NCI-H2196 (cell line): ENCODE measurements around the gene HILPDA.

Experiments
- DNase-seq: peaks from one replicate; lab custom pipeline; 2025; ENCODE audit not compliant: unreplicated experiment; lab: John Stamatoyannopoulos, UW

The HILPDA gene

DNA sequence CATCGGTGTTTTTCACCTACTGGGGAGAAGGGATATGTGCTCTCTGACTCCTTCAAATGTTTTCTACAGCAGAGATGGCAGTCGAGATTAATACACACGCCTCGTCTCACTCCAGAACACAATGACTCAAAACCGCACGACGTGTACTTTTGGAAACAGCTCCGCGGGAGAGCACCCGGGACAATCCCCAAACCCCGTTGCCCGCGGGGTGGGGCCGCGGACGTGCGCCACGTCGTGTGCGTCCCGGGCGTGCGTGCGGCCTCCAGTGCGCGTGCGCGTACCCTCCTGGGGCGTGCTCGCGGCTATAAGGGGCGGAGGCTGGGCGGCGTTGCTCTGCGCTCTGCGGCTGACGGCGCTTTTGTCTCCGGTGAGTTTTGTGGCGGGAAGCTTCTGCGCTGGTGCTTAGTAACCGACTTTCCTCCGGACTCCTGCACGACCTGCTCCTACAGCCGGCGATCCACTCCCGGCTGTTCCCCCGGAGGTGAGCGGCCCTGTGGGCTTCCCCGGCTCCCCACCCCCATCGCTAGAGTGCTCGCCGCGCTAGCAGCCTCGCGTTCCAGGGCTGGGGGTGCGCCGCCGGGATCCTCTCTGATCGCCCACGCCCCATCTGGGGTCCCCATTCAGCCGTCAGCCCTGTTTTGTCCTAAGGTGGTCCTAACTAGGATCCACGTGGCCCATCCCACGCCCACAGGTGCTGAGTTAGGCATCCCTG is at the start of gene HILPDA:
HILPDA (plus strand) TSS at position 336 of the 712 bp plus-strand sequence. CDS start 1,391 bp downstream, outside the sequence.
- peak; percentile 92 for DNase-seq

DNA sequence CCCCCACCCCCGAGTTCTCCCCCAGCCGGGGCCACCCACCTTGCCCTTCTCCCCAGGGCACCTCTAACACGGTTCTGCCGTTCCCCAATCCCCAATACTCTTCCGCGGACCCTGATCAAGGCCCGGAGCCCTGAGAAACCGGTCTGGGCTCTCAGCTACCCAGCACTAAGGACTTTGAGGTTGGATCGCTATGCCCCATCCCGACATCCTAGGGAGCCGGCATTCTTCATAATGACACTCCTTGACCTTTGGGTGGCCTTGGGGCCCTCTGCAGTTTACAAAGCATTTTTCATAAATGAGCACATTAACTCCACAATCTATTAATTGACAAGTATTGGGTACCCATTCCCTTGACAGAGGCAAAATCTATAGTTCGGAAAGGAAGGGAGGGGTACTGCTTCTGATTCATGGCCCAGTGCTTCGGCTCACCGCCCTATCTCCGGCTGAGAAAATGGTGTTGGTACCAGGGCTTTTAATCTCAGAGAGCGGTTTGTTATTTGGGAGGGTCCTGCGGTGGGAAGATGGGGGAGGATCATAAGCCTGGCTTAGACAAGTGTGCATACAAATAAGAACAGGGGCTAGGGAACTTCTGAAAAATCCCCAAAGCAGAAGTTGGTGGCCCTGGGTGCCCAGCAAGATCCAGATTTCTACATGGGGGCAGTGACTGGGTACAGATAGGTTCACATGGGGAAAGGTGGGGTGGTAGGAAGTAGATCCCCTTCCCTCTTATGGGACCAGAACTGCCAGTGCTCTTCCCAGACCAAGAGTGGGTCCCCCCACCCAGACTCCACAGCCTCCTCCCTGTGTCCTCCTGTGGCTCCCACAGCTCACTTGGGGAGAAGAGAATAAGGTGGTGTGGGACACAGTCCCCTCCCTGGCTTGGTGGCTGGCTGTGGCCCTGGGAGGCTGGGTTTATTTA is 49.1 kb upstream of the HILPDA start:
- no peak for DNase-seq

GRCh38 chr7:128407233-128407589 is 48.5 kb upstream of the HILPDA start:
- no peak for DNase-seq

DNA sequence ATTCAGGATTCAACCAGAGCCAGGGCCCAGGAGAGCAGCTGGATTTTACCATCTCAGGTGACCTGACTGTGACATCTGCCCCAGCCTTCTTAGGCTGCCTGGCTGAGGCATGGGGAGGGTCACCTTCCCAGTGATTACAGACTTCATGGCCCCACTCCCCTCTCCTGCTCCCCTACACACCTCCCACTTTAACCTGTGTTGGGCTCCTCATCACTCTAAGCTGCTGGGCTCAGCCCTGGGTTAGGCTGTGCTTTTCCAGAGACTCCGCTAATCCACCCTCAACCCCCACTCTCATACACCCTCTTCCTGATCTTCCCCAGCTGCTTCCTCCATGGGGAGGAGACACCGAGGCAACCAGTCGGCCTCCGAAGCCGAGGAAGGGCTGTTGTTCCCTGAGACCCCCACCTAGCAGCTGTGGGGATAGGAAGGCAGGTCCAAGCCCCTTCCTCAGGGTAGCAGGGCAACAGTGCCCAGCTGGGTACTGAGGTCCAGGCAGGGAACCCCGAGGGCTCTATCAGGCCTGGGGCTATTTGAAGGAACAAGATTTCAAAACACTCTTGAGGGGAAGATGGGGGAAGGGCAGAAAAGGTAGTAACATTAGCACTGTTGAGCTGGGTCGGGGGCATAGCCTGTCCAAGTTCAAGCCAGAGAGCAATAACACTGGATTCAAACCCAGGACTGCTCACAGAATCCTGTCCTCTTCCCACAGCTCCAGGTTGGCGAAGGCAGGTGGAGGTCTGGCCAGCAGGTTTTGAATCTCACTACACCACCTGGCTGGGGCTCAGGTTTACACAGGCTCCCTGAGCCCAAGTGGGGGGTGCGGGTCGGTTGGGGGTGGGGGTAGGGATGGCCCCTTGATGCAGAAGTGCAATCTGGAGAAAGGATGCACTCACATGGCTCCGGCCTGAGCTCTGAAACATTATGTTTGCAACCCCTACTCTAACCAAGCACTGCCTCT is 47.6 kb upstream of the HILPDA start:
- no peak for DNase-seq

DNA sequence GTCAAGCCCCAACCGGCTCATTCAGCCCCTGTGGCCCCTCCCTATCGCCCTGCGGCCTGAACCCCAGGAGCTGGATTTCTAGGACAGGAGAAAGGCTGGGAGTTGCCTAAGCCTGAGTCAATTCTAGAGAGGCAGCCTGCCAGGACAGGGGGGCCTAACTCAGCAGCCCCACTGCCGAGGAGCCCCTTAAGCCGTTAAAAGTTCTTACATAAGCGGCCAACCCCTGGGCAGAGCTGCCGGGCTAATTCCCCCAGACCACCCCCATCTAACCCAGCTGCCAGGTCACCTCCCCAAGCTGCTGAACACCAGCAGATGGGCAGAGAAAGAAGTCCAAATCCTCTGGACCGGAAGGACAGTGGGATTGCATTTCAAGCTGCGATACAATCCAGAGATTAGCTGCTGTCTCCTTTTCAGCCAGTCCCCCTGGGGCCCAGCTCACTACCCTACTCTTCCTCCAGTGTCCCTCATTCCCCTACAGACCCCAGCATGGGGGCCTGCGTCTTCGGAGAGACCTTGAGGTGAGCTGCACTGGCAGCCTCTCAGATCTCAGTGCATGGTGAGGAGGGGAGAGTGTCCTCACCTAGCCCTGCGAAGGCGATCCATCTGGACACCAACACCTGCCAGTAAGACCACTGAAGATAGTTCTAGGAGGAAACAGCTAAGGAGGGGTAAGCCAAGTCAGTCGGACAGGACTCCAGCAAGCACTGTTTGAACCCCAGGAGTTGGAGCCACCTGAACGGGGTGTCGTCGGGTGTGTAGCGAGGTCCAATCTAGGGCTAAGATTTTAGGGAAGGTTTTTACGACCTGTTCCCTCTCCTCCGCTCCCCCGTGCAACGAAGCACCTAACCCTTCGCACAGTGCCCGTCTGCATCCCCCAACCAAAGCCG is 46.7 kb upstream of the HILPDA start:
- no peak for DNase-seq

DNA sequence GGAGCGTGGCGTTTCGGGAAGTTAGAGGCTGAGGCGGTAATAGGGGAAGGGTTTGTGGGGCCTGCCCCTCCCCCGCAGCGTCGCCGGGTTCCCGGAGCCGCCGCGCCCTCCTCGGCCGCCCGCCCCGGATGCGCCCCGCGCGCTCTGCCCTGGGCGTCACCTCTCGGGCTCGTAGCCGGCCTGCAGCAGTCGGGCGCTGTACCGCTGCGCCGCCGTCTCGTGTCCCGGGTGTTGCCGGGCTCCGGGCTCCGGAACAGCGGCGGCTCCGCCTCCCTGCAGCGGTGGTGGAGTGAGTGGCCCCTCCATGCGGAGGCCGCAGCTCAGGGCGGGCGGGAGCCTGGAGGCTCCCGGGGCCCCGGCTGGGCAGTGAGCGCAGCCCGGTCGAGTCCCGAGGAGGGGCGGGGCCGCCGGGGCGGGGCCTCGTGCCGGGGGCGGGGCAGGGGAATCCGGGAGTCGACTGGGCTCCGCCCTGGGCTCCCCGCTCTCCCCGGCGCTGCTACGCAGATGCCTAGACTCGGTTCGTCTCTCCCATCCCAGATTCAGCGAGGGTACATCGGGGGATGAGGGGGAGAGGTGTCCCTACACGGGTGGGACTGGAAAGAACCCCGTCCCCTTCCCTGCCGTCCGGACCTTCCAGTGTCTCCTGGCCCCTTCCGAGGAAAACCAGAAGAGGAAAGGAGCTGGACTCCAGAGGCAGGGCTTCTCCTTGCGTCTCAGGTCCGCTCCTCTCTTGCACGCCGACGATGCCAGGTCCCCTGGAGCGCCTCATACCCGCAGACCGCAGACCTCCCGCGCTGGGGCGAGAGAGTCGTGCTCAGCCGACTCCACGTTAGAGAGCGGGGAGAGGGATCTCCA is 45.9 kb upstream of the HILPDA start, which contains the start of gene IMPDH1:
IMPDH1 (minus strand) TSS at position 387 of the 855 bp plus-strand sequence; CDS start at position 306, 81 bp downstream.
- DNase-seq = peak; percentile 67

- peak; percentile 47 for DNase-seq
These were observed 45.3 kb upstream of the HILPDA start for GRCh38 chr7:128410451-128410753.

DNA sequence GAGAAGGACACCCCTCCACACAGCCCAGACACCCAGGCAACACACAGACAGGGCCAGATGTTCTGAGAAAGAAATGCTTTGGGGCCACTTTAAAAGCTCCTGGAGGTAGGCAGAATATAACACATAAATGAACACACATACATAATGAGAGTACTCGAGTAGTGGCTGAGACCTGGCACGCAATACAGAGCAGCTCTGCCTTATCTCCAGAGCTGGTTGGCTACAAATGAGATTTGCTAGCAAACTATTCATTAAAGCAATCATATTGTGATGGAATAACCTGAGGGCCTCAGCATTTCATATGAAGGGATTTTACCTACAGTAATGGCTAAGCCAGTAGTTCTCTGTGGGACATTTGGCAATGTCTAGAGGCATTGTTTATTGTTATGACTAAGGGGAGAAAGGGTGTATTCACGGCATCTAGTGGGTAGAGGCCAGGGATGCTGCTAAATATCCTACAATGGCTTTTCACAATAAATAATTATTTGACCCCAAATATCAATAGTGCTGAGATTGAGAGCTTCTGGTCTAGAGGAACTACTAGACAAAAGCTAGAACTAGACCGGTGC is 40.4 kb upstream of the HILPDA start:
- no peak for DNase-seq

- no peak for DNase-seq
These were observed 38.6 kb upstream of the HILPDA start for GRCh38 chr7:128417071-128417470.

DNA sequence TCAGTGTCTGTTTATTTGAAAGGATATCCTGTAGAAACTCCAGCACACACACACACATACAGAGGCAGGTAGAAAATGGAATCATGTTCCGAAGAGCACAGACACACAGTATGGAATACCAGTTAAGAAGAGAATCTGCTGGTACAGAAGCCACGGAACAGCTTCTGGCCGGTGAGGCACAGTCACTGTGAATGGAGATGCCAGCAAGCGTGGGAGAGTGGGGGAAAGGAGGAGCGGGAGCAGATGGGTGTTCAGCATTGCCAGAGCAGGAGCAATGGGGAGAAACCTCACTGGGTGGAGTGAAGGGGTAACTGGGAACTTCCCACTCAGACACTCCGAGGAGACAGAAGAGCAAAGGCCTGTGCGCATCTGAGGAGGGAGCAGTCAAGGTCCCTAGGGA is 36.4 kb upstream of the HILPDA start:
- no peak for DNase-seq

GRCh38 chr7:128420773-128421172 is 34.9 kb upstream of the HILPDA start:
- no peak for DNase-seq

GRCh38 chr7:128421384-128421783 is 34.3 kb upstream of the HILPDA start:
- DNase-seq = no peak

DNA sequence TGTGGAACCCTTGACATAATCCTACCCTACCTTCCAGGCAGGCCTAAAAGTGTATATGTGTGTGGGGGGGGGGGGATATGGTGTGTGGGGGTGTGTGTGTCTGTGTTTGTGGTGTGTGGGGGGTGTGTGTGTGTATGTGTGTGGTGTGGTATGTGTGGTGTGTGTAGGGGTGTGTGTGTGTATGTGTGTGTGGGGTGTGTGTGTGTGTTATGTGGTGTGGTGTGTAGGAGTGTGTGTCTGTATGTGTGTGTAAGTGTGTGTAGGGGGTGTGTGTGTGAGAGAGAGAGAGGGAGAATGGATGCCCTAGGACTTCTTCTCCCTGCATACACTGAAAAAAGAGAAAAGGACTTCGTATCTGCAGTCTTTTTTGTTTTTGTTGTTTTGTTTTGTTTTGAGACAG is 33.6 kb upstream of the HILPDA start:
- no peak for DNase-seq

GRCh38 chr7:128422842-128423241 is 32.8 kb upstream of the HILPDA start:
- no peak for DNase-seq

GRCh38 chr7:128424686-128425275 is 30.9 kb upstream of the HILPDA start:
- no peak for DNase-seq

DNA sequence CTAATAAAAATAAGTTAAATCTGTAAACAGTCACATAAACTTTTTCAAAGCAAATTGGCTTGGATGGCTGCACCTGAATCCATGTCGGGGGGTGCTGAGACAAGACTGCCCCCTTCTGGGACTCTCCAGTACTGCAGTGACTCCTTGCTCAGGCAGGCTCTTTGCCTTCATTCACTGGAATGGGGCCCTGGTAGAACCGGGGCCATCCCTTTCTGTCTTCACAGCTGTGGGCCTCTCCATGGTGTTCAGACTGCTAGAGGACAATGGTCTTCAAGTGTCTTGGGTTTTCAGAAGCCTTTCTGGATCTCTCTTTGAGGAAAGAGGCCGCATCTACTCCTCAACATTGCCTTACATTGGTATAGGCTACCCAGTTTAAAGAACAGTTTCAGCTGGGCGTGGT is 29.8 kb upstream of the HILPDA start:
- peak; percentile 53 for DNase-seq

GRCh38 chr7:128427289-128427891 is 28.3 kb upstream of the HILPDA start:
- DNase-seq = peak; percentile 73

- DNase-seq = no peak
These were observed 25.5 kb upstream of the HILPDA start for GRCh38 chr7:128430207-128430606.
